Astrocyte of the spinal cord (primary cell): ENCODE results near the gene PLEKHA1.

Experiments used
- DNase-seq: peaks from one replicate; pipeline ENCODE4 v3.0.0; 2011; ENCODE audit warnings: low read depth, low spot score
- H3K4me3 ChIP-seq: 2 replicates; pipeline ENCODE4 v1.5.1; 2011; ENCODE audit warnings: low read depth, mild to moderate bottlenecking, low read length, moderate library complexity
- CTCF ChIP-seq: IDR thresholded peaks from 2 replicates; pipeline ENCODE4 v1.5.1; 2012; ENCODE audit warnings: low read depth, mild to moderate bottlenecking, low read length, inconsistent platforms
- in situ Hi-C: cut with HindIII; loops from 2 replicates; pipeline ENCODE4 v1.10.0; 2017; ENCODE audit warnings: low sequenced_read_pairs

The PLEKHA1 gene

GRCh38 chr10:122413327-122413726, 38.8 kb downstream of the PLEKHA1 start:
- TF ChIP-seq CTCF = no peak
- in situ Hi-C loops = no loop called here
- DNase-seq = no peak
- no peak overlapping the region for H3K4me3 ChIP-seq

- H3K4me3 ChIP-seq = no peak overlapping the region
- in situ Hi-C loops = no loop called here
- DNase-seq = no peak
- TF ChIP-seq CTCF = no peak
Measured at GRCh38 chr10:122417667-122418066, 43.2 kb downstream of the PLEKHA1 start.

DNA sequence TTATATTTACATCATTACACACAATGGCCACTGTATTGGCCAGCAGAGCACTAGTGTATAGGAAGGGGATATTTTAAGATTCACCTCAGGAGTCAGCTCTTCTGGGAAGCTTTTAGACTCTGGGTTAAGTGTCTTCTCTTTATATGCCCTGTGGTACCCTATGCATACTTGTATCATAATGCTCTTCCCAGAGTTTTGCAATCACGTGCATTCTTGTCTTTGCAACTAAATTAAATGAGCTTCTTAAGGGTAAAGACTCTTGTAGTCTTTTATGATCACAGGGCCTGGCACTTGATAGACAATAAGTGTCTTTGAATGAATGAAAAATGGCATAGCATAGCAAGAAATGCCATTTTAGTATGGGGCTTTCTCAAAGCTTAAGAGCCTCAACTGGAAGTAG, 44.5 kb downstream of the PLEKHA1 start:
- no peak for TF ChIP-seq CTCF
- DNase-seq = no peak
- in situ Hi-C loops = no loop called here
- no peak overlapping the region for H3K4me3 ChIP-seq

- no peak for TF ChIP-seq CTCF
- no peak overlapping the region for H3K4me3 ChIP-seq
- DNase-seq = peak; percentile 83
- in situ Hi-C loops = no loop called here
Measured at GRCh38 chr10:122419876-122420623, 45.5 kb downstream of the PLEKHA1 start.

DNA sequence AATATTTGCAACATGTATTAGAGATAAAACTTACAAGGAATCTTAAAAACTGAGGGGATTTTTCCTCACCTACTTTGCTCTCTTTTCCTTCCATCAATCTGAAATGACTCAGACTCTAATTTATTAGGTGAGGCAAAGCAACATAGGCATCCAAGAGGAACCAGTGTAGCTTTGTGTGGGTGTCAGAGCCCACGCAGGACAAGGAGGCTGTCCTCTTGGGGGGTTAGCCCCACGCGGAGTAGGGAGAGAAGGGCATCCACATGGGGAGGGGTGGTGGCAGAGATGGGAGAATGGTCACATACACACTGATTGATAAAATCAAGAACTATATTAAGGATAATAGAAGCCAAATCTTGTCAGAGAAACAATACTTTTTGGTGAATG, 46.1 kb downstream of the PLEKHA1 start:
- no peak for TF ChIP-seq CTCF
- in situ Hi-C loops = no loop called here
- no peak overlapping the region for H3K4me3 ChIP-seq
- DNase-seq = no peak

DNA sequence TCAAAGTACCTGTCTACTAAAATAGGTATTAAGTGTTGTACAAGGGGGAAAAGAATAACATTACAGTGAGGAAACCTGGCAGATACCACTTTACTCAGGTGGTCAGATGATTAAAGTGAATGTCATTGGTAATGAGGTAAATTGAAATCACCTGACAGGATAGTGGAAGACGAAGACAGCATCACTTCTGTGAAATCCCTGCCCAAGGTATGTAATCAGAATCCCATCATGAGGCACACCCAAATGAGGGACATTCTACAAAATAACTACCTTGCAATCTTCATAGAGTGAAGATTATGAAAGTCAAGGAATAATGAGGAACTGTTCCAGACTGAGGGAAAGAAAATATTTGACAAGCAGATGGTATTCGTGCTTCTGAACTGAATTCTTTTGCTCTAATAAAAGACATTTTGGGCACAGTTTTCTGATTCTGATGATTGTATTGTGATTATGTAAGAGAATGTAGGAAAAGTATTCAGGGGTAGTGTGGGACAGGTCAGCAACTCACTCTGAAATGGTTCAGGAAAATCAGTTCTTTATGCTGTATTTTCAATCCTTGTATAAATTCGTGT, 46.6 kb downstream of the PLEKHA1 start:
- no peak for TF ChIP-seq CTCF
- in situ Hi-C loops = no loop called here
- no peak for DNase-seq
- no peak overlapping the region for H3K4me3 ChIP-seq
